Vagina (tissue), 2 donors: ENCODE data around the gene SAE1. TPM values are rescaled to one million over a fixed set of nuclear protein-coding genes. Genes with fewer than 3 reads are reported as not detected.

Experiments
- DNase-seq, 2 donors: peaks; one replicate each; pipeline ENCODE4 v3.0.0-alpha.2; 2017; ENCODE audit errors: extremely low spot score in 2 of 2
- H3K27ac ChIP-seq: fragments of 200-600 bp; sonication (generic); one replicate; pipeline ENCODE4 v1.5.1; 2019
- H3K27me3 ChIP-seq: fragments of 200-600 bp; sonication (generic); one replicate; pipeline ENCODE4 v1.5.1; 2019
- H3K36me3 ChIP-seq, 2 donors: fragments of 200-600 bp; sonication (generic); one replicate each; pipeline ENCODE4 v1.5.1; 2017 to 2019
- H3K4me1 ChIP-seq: fragments of 200-600 bp; sonication (generic); one replicate; pipeline ENCODE4 v1.5.1; 2019
- H3K4me3 ChIP-seq, 2 donors: fragments of 200-600 bp; sonication (generic); 1 replicate in 1 of 2; 2 replicates in 1 of 2; pipeline ENCODE4 v1.5.1; 2016 to 2019
- H3K9me3 ChIP-seq: fragments of 200-600 bp; sonication (generic); one replicate; pipeline ENCODE4 v1.5.1; 2019
- CTCF ChIP-seq, 3 experiments: fragments of 450-650 bp in 2 of 3; fragments of 200-600 bp in 1 of 3; sonication (generic) in 1 of 3; IDR thresholded peaks; one replicate each; pipeline ENCODE4 v1.5.1; 2017 to 2019; ENCODE audit warnings: antibody characterized with exemption in 3 of 3, mild to moderate bottlenecking in 2 of 3, moderate library complexity in 2 of 3
- POLR2A ChIP-seq, 2 donors: fragments of 450-650 bp; IDR thresholded peaks; one replicate each; pipeline ENCODE4 v1.6.1; 2017; ENCODE audit warnings: antibody characterized with exemption in 2 of 2, mild to moderate bottlenecking in 2 of 2, moderate library complexity in 2 of 2
- POLR2AphosphoS5 ChIP-seq, 2 donors: sonication (generic); formaldehyde crosslinking; IDR thresholded peaks; one replicate each; pipeline ENCODE4 v1.9.0; 2017; ENCODE audit warnings: antibody characterized with exemption in 2 of 2, mild to moderate bottlenecking in 2 of 2, low read depth in 1 of 2; ENCODE audit not compliant: insufficient read depth in 1 of 2
- intact Hi-C: fragments of 100-400 bp; cut with DNase I; formaldehyde crosslinking; loops from one replicate; pipeline ENCODE4 v1.15.1; 2023
- total RNA-seq: library from RNA; depleted of rRNA; stranded (reverse); fragments of >200 nt; gene quantifications from one replicate; pipeline ENCODE4 v1.2.3, GENCODE V29; 2016

Gene SAE1
- total RNA-seq, 1 donor from 2014 or later: 32.7 TPM

DNA sequence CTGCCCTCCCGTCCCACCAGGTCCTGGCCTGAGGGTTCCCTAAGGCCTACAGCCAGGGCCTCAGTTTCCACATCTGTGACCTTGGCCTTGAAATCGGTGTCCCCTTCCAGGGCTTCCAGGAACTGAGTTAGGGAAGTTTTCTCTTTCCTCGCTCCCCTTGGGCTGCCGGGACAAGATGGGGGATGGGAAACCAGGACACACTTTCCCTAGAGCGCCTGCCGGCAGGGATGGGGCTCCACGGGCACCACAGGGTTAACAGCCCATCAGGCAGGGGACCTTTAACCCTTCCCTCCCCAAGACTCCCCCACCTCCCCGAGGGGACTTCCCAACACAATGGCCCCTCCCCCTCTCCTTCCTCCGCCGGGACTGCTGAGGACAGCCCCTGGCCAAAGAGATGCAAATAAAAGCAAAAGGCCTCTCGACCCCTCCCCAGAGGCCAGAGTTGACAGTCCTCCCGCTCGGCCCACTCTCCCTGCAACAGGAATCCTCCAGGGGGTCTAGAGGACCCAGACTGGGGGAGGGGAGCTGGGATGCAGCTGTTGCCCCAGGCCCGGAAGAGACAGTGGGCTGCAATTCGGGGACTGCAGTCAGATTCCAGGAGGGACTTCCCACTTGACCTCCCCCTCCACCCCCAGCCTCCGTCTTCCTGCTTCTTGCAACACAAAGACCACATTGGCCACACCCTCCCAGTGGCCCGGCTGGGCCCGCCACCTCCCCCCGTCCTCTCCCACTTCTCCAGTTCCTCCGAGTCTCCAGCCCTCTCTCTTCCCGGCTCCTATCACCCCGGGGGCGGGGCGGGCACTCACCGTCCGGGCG is 96.9 kb downstream of the SAE1 start:
- H3K27me3 ChIP-seq: no peaks in the 10 kb centered on the region
- TF ChIP-seq CTCF (IDR thresholded peaks at IDR 0.05): no peak
- peak in 1 of 2 donors; percentile 63 for TF ChIP-seq POLR2AphosphoS5 (IDR thresholded peaks at IDR 0.05; ENCODE audit: insufficient read depth in 1 of 2, low read depth in 1 of 2)
- TF ChIP-seq POLR2A (IDR thresholded peaks at IDR 0.05): peak in 1 of 2 donors; percentile 52
- H3K36me3 ChIP-seq: no peaks in the 10 kb centered on the region
- H3K4me1 ChIP-seq: peaks cover 61% of the 10 kb centered on the region
- H3K9me3 ChIP-seq: no peaks in the 10 kb centered on the region
- H3K4me3 ChIP-seq: peak overlapping the region; percentile 57 to 95
- intact Hi-C loops: no loop called here
- no peak for DNase-seq
- H3K27ac ChIP-seq: peak overlapping the region; percentile 100

- peak overlapping the region; percentile 100 for H3K27ac ChIP-seq
- no peak for DNase-seq
- H3K36me3 ChIP-seq: no peaks in the 10 kb centered on the region
- H3K9me3 ChIP-seq: no peaks in the 10 kb centered on the region
- H3K4me1 ChIP-seq: peaks cover 61% of the 10 kb centered on the region
- no peaks in the 10 kb centered on the region for H3K27me3 ChIP-seq
- TF ChIP-seq POLR2AphosphoS5 (IDR thresholded peaks at IDR 0.05; ENCODE audit: insufficient read depth in 1 of 2, low read depth in 1 of 2) (peak in 1 of 2 donors; percentile 12), POLR2A (IDR thresholded peaks at IDR 0.05) (no peak), CTCF (IDR thresholded peaks at IDR 0.05) (no peak)
- H3K4me3 ChIP-seq: peak overlapping the region; percentile 57 to 95
- intact Hi-C loops: no loop called here
These were observed 97.7 kb downstream of the SAE1 start for GRCh38 chr19:47228168-47228936.

GRCh38 chr19:47228937-47229675 is 98.5 kb downstream of the SAE1 start:
- Histone ChIP-seq H3K4me1 (peaks cover 61% of the 10 kb centered on the region), H3K4me3 (peak overlapping the region; percentile 85 to 95)

GRCh38 chr19:47229676-47230053 is 99.0 kb downstream of the SAE1 start:
- no peak for DNase-seq
- Histone ChIP-seq H3K27me3 (no peaks in the 10 kb centered on the region), H3K4me1 (peaks cover 61% of the 10 kb centered on the region), H3K27ac (peak overlapping the region; percentile 100), H3K36me3 (no peaks in the 10 kb centered on the region), H3K4me3 (peak overlapping the region; percentile 85 to 95), H3K9me3 (no peaks in the 10 kb centered on the region)
- no peak for TF ChIP-seq POLR2A (IDR thresholded peaks at IDR 0.05)
- no peak for TF ChIP-seq CTCF (IDR thresholded peaks at IDR 0.05)
- TF ChIP-seq POLR2AphosphoS5 (IDR thresholded peaks at IDR 0.05; ENCODE audit: insufficient read depth in 1 of 2, low read depth in 1 of 2): no peak
- intact Hi-C loops: no loop called here

More at GRCh38 chr19:47228937-47229675, 98.5 kb downstream of the SAE1 start:
- H3K27me3 ChIP-seq: no peaks in the 10 kb centered on the region
- TF ChIP-seq POLR2AphosphoS5 (IDR thresholded peaks at IDR 0.05; ENCODE audit: insufficient read depth in 1 of 2, low read depth in 1 of 2) (no peak), POLR2A (IDR thresholded peaks at IDR 0.05) (no peak), CTCF (IDR thresholded peaks at IDR 0.05) (no peak)
- H3K36me3 ChIP-seq: no peaks in the 10 kb centered on the region
- no peak for DNase-seq
- intact Hi-C loops: no loop called here
- H3K9me3 ChIP-seq: no peaks in the 10 kb centered on the region
- peak overlapping the region; percentile 100 for H3K27ac ChIP-seq
